Stimulated activated CD8-positive, alpha-beta memory T cell treated with anti-CD3 and anti-CD28 coated beads, Interleukin-2, amount 100 ng/mL, for 48 hours (primary cell): ENCODE results near the gene SHOC1.
"Not testable (repeated sequence)": the region's sequence is repeated elsewhere in the genome, so short reads cannot be mapped to it uniquely, and the experiment has no call there.

Source experiments
- DNase-seq, 2 donors: peaks; one replicate each; pipeline ENCODE4 v3.0.0-alpha.2; 2020; ENCODE audit warnings: low read depth in 2 of 2

SHOC1 gene

DNA sequence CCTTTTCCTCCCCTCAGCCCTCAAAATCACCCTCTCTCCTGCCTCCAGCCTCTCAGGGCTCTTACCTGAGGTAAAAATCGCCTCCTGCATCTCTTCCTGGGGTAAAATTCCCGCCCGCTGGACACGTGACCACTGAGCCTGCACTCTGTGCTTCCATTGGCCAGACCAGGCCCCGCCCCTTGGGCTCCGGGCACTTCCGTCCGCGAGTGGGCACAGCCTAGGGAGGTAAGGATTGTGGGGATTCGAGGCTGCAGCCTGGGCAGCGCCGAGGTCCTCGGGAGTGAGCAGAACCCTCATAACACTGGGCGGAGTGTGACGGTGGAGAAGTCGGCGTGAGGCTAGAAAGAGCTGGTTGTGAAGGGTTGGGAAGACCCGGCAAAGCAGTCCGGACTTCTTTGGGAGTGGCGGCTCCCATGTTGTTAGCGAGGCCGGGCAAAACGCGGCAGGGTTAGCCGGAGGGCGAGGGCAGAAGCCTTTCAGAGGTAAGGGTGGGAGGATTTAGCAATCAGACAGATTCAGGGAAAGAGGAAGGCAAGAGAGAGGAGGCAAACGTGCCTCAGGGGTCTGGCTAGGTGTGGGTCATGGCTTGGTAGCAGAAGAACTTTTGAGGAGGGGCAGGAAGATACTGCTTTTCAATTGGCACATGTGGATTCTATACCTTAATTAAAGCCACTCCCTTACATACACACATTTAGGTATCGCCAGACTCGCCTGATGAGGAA, at the start of gene SHOC1:
Gene SHOC1 (minus strand): TSS at position 103 of the 722 bp plus-strand sequence. CDS start 3,519 bp downstream, outside the sequence.
- no peak for DNase-seq

DNA sequence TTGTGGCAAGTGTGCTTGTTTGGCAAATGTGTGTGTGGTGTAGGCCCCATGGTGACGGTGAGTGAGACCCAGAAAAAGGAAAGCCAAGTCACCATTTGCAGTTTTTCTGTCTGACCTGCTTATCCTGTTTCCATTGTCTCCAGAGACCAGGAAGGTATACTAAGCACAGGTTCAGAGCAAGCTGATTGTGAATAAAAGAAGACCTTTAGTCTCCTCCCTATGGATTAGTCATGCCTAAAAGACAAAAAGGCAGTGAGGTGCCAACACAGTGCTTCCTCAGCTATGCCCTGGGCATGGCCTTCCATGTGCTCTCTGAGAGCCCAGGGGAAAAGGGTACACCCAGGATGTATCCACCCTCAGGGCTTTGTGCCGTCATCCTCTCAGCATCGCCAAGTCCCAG, 49.2 kb upstream of the SHOC1 start:
- no peak for DNase-seq

DNA sequence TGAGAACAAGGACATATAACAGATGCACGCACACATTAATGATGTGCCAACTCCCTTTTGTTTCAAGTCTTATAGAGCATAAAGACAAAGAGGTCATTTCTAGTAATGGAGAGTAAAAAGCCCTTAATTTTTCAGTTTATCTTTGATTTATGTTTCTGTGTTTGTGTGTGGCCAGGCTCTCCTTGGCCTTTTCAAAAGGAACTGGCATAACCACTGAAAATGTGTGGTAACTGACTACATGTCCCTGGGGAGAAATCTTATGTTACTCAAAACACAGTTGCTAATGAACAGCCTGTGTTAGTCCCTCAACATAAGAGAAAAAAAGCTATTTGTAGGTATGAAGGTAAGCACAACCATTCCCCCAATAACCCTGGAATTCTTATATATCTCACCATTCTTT, 47.6 kb upstream of the SHOC1 start:
- DNase-seq, result no peak

DNA sequence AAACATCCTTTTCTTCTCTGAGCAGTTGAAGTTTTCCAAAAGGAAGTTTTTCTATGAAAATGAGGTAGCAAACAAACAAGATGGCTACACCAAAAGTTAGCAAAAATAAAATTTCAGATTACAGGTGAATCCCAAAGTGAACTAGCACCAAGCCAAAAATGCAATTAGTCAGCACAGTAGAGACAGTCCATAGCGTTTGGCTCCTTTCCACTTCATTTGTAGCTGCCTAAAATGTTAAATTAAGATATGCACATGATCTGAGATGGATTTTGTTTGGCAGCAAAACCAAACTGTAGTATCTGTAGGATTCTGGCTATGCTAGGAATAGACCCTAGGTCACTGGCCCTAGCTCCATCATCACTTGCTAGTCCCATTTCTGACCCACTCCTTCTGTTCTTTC, 45.7 kb upstream of the SHOC1 start:
- DNase-seq, result no peak

DNA sequence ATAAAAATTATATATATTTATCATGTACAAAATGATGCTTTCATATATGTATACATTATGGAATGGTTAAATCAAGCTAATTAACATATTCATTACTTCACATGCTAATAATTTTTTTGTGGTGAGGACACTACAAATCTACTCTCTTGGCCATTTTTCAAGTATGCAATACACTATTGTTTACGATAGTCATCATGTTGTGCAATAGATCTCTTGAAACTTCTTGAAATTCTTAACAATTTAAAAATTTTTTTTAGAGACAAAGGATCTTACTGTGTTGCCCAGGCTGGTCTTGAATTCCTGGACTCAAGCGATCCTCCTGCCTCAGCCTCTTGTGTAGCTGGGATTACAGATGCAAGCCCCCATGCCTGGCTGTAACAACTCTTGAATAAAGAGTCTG, 45.2 kb upstream of the SHOC1 start:
- no peak for DNase-seq

DNA sequence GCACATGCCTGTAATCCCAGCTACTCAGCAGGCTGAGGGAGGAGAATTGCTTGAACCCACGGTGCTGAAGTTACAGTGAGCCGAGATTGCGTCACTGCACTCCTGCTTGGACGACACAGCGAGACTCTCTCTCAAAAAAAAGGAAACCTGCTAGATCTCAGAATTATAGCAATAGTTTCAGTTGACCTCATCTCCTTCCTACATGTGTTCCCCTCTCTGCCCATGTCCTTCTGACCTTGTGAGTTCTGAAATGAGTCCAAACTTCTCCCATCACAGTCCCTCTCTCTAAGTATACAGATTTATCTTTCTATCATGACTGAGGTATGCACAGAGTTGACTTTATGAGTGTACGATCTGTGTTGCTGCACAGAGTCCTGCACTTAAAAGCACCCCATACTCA, 44.6 kb upstream of the SHOC1 start:
- no peak for DNase-seq

DNA sequence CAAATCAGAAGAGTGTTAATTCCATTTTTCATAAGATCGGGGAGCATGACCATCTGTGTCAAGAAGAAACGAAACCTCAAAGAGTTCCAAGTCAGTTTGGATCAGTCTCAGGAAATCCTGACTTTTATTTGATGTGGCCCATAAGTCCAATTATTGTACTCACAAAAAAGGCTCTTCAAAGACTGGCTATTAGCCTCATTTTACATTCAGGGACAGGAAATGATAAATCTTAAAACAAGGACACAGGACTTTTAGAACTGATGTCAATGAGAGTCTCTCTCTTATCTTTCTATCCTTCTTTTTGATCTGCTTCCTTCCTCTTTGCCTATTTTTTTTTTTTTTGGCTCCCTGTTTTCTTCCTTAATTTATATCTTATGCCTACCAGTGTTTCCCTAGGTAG, 43.7 kb upstream of the SHOC1 start:
- no peak for DNase-seq

DNA sequence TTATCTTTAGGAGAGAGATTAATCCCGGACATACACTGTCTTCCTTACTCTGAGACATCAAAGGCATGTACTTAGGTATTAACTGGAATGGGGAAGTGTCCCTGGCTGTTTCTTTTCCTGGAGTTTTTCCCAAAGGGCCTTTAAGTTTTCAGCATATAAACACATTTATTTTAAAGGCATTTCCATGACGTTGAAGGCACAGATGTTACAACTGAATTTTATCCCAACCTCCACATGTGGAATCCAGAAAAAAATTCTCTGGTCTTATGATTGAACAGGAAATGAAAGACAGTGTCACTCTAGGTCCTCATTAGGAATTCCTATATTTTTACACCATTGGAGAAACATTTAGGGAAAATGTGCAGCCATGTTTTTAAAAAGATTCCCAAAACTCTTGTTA, 41.6 kb upstream of the SHOC1 start:
- DNase-seq, result no peak

DNA sequence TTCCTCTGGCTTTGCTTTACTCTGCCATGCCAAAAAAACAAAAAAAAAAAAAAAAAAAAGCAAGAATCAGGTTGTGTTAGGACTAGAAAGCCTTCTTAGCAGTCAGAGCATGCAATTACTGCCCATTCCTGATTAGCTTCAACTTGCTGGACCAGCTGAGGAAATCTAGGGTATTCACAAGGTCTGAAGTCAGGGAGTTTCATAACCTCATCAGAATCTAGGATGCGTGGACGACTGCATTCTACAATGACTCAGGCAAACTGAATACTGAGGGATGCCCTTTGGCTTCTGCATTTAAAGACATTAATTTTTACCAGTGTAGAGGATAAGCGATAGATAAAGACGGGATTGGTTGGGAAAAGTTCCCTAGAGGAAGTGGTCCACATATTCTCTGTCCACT, 39.2 kb upstream of the SHOC1 start:
- DNase-seq, result no peak

DNA sequence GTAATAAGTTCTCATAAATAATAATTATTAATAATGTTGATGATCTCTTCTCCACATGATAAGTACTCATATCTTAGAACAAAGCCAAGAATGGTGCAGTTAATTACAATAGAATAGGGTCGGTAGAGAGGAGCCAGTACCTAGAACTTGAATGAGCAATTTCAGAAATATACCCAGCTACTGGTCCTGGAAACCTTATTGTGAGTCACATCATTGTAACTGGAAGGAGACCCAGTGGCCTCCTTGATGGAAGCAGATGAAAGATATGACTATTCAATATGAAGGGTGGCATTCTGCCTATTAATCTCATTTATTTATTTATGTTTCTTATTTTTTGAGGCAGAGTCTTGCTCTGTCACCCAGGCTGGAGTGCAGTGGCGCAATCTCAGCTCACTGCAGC, 37.7 kb upstream of the SHOC1 start:
- no peak for DNase-seq

DNA sequence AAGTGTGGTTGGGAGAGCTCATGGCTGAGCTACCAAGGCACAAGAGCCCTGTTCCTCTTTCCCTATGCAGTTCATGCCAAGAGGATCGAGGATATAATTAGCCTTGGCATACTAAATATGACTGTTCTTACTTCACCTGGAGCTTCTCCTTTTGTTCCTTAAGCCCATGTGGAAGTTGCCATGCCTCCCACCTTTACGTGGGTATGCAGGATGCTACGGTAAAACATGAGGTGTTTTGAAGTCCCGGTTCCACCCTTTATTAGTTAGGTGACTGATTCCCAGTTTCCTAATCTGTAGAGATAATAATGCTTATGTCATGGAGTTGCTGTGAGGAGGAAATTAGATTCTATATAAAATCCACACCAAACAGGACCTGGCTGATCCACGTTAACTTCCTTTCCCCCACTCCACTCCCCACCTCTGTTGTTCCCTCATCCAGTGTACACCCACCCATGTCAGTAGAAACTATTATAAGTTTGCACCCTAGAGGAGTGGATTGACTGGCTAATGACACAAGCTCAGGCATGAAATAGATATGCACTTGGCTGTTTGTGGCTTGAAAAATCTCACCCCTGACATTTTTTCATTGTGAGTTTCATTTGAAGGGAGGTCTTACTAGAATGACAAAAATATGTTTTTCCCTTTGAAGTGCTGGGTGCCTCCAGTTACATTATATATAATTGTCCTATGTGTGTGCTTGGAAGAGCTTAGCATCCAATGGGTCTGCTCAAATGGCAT, 36.8 kb upstream of the SHOC1 start:
- no peak for DNase-seq

DNA sequence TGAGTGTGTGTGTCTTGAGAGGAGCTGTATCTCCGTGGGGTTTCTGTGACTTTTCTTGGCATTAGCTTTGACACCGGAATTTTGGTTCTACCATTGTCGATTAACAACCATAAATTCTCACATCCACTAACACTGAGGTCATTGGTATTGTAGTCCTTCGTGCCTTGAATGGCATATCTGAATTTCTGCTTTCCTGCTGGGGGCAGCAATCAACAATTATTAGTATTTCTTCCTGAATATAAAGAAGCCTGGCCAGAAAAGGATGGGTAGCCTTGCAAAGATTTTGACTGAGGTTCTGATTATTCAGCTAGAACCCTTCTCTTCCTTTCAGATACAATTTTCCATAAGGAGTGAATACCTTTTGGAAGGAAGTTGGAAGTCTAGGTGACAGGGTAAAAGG, 33.5 kb upstream of the SHOC1 start:
- no peak for DNase-seq

DNA sequence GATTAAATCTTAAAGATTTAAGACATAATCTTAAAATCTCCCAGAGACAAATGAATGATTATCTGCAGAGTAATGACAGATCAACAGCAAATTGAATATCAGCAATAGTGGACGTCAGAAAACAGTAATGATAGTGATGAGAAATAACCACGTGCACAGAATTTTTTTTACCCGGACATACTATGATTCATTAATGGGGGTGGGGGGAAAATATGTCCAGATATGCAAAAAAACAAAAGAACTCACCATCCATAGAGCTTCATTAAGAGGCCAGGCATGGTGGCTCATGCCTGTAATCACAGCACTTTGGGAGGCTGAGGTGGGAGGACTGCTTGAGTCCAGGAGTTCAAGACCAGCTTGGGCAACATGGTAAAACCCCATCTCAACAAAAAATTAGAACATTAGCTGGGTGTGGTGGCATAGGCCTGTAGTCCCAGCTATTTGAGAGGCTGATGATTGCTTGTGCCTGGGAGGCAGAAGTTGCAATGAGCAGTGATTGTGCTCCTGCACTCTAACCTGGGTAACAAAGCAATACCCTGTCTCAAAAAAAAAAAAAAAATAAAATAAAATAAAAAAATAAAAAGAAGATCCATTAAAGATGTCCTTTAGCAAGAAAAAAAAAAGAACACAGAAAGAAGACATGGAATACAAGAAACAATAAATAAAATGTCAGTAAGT, 30.9 kb upstream of the SHOC1 start:
- DNase-seq, result no peak

DNA sequence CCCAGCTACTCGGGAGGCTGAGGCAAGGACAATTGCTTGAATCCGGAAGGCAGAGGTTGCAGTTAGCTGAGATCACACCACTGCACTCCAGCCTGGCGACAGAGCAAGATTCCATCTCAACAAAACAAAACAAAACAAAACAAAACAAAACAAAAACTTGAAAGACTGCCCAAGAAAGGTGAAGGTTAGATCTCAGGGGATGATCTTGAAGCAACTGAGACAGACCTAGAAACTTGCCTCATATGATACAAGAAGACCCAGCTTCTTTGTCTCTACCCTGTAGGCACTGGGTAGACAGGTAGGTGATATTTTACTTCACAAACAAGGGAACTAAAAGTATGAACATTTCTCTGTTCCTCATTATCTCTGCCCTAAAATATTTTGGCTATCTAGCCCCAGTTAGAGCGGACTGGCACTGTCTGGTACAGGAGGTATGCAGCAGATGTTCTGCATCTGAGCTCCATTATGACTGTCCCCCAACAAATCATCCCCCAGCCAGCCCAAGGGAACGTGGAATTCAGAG, 26.3 kb upstream of the SHOC1 start:
- DNase-seq, result no peak

DNA sequence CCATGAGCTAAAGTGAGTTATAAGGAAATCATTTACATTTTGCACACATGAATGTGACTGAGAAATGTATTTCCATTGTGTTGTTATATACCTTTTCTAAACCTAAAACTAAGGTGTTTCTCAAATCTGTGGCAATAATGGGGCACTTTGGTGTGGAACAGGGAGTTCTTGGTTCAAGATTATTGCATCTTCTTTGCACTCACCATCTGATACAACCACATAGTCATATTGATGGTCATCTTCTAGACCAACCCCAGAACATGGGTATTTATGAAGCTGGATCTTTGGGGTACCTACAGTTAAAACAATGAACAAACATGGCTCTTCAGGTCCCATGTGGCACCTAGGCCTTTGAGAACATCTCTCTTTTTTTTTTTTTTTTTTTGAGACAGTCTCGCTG, 24.6 kb upstream of the SHOC1 start:
- DNase-seq, result no peak

DNA sequence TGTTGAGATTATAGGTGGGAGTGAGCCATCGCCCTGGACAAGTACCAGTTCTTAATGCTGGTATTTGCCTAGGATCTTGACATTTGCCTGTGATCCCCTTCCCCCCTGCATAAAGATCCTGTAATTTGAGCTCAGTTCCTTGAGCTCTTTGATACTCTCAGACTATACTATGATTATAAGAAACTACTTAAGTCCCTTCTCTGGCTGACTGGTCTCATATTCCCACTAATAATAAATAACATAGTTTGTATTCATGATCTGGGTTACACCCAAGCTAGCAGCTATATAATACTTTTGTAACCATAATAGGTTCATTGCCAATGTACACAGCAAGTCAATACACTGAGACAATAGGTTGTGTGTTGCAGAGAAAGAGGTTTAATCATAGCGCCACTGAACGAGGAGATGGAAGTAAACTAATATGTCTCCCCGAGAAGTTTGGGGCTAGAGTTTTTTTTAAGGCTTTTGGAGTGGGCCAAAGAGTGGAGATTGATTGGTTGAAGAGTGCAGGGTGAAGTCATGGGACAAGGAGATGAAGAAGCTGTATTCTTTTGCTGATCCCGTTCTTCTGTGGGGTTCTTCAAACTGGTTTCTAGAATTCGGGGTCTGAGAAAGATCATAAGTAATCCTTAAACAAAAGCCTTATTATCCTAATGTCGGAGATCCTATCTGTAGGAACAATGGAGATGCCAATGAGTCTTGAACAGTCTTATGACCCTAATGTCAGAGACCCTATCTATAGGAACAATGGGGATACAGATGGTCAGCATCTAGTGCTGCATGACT, 20.7 kb upstream of the SHOC1 start:
- no peak for DNase-seq

DNA sequence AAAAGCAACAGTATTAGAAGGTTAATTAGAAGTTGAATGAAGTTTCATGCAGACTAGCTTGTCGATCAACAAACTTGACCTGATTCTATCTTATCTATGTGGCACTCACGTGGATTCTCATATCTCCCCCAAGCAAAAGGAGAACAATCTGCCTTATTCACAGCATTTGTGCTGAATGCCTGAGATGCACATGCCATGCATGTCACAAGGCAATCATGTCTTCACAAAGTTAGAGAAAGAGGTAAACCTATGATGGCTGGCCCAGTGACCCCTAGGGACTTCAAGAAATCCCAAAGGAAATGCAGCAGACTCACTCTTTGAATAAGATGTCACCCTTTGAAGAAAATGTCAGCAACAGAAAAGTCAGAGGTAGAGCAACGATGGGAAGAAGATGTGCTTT, 17.6 kb upstream of the SHOC1 start:
- DNase-seq, result no peak

DNA sequence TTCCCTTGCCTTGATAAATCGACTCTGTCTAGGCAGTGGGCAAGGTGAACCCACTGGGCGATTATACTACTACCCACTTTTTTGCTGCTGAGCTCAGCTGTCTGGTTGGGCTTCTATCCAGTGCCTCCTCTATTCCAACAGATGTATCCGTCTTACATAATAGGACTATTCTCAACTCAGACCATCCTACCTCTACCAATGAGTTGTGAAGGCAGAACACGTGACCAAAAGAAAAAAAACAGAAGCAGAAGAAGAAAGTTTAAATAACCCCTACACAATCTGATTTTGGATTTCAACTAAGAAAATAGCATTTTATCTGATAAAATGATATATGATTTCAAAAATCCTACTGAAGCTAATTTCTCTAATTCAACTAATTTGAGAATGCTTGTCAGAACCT, 16.2 kb upstream of the SHOC1 start:
- no peak for DNase-seq

DNA sequence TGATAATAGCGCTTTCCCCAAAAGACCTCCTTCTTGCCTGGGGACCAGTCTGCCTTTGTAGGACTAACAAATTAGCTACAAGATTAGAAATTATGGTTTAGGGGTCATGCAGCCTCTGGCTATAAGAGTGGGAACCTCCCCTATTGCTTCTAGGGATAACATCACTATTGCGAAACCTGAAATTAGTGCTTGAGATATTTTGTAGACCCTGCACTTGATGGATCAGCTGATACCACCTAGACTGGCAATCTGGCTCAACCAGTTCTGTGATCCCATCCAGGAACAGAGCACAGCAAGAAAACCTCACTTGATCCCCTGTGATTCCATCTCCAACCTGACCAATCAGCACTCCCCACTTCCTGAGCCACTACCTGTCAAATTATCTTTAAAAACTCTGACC, 15.7 kb upstream of the SHOC1 start:
- not testable (repeated sequence) for DNase-seq

DNA sequence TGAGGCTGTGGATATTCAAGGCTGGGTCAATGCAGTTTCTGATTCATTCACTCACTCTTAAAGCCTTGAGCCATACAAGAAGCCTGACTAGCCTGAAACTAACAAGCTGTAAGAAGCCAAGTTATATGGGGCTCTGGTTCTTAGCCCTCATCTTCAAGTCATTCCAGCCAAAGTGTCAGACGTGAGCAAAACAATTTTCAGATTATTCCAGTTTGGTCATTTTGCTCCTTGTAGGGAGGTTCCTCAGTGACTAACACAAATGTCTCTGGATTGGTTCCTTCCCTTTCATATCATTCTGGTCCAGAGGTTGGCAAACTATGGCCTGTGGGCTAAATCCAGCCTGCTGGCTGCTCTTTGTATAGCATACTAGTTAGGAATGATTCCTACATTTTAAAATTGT, 12.5 kb upstream of the SHOC1 start:
- DNase-seq, result no peak

DNA sequence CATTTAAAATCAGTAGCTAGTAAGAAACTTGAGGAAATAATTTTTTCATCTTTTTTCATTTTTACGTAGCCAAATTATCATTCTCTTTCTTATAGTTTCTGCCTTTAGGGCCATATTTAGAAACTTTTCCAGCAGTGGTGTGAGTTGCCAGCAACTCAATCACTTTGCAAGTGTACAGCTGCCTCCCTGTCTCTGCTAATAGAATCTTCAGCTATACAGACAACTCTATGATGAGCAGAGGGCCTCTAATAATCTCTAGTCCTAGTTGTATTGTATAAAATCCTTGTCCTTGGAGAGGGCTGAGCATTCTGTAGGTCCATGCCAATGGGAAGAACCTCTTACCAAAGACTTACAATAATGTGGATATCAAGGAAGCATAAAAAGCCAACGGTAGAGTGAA, 11.5 kb upstream of the SHOC1 start:
- DNase-seq, result no peak

DNA sequence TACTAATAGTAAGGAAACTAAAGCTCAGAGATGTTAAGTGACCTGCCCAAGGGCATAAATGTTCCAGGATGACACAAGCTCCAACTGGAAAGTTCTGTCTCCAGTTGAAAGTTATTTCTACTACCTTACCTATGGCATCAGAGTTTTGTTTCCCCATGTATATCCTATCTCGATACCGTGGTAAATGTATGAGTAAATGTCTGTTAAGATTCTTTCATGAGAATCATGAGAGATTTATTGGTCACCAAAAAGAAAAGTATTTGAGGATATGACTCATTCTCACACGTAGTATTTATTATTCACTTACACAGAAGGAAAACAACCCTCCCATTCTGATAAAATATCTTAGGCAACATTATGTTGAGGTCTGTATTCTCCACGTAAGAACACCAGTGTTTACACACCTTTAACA, 11.1 kb upstream of the SHOC1 start:
- DNase-seq, result no peak
